Panc1 (cell line): ENCODE results near the gene FYTTD1. TPM values are rescaled to one million over a fixed set of nuclear protein-coding genes. Genes with fewer than 3 reads are reported as not detected.

Experiments
- ATAC-seq: fragments of 200-7000 bp; cut with Tn5 transposase; 2 replicates; pipeline ENCODE4 v1.9.1; 2020; ENCODE audit warnings: mild to moderate bottlenecking, moderate library complexity
- BruUV-seq: library from RNA; stranded (reverse); fragments of 400-500 nt; replicated peaks from 2 replicates; lab custom pipeline; 2021; lab: Mats Ljungman, UMichigan
- CTCF ChIA-PET: fragments of 300-600 bp; sonication (Branson Sonifier 250); formaldehyde crosslinking; loops from one replicate; lab custom pipeline; 2022; ENCODE audit warnings: antibody characterized with exemption; lab: Charles Lee
- POLR2A ChIA-PET: fragments of 300-600 bp; sonication (Branson Sonifier 250); formaldehyde crosslinking; loops from one replicate; lab custom pipeline; 2022; ENCODE audit warnings: antibody characterized with exemption; lab: Charles Lee
- DNase-seq: peaks from one replicate; pipeline ENCODE4 v3.0.0-alpha.2; 2010; ENCODE audit warnings: low read depth, low spot score
- H3K27ac ChIP-seq: 2 replicates; pipeline ENCODE4 v1.5.1; 2011; ENCODE audit warnings: mild to moderate bottlenecking, low read length, inconsistent platforms
- H3K27me3 ChIP-seq: fragments of 200-500 bp; sonication (Bioruptor generic); 2 replicates; pipeline ENCODE4 v1.6.0; 2014; ENCODE audit warnings: low read length, inconsistent platforms; ENCODE audit not compliant: control insufficient read depth, insufficient read depth
- H3K36me3 ChIP-seq: fragments of 200-500 bp; sonication (Bioruptor generic); 2 replicates; pipeline ENCODE4 v1.5.1; 2014; ENCODE audit warnings: inconsistent platforms, mild to moderate bottlenecking, low read length, moderate library complexity; ENCODE audit not compliant: control insufficient read depth, insufficient read depth
- H3K4me1 ChIP-seq: 2 replicates; pipeline ENCODE4 v1.5.1; 2011; ENCODE audit warnings: inconsistent platforms, mild to moderate bottlenecking, low read length, moderate library complexity; ENCODE audit not compliant: control insufficient read depth, insufficient read depth
- H3K4me3 ChIP-seq, 2 experiments: 2 replicates each; pipeline ENCODE4 v1.5.1; 2011 to 2012; ENCODE audit warnings: low read depth in 2 of 2, low read length in 2 of 2, mild to moderate bottlenecking in 2 of 2, inconsistent platforms in 1 of 2, moderate library complexity in 1 of 2
- H3K9me3 ChIP-seq: fragments of 200-500 bp; sonication (Bioruptor generic); 2 replicates; pipeline ENCODE4 v1.5.1; 2014; ENCODE audit warnings: low read depth, mild to moderate bottlenecking, inconsistent platforms, low read length, moderate library complexity; ENCODE audit not compliant: control insufficient read depth, insufficient read depth
- POLR2AphosphoS5 ChIP-seq: IDR thresholded peaks from 2 replicates; pipeline ENCODE4 v1.6.1; 2012; ENCODE audit warnings: mild to moderate bottlenecking, low read depth, low read length, moderate library complexity
- SIN3A ChIP-seq: IDR thresholded peaks from 2 replicates; pipeline ENCODE4 v1.6.1; 2012; ENCODE audit warnings: low read depth, mild to moderate bottlenecking, low read length, moderate library complexity, borderline replicate concordance; ENCODE audit not compliant: insufficient read depth
- TCF7L2 ChIP-seq: IDR thresholded peaks from 2 replicates; pipeline ENCODE4 v1.6.1; 2011; ENCODE audit warnings: mild to moderate bottlenecking, low read depth, low read length, inconsistent platforms
- in situ Hi-C: cut with HindIII; loops from 2 replicates; pipeline ENCODE4 v1.10.0; 2016; ENCODE audit warnings: low sequenced_read_pairs, low pct_unique_long_range_greater_than_20kb
- intact Hi-C: fragments of 100-400 bp; cut with micrococcal nuclease; formaldehyde crosslinking; loops from one replicate; pipeline ENCODE4 v1.10.0; 2022; ENCODE audit not compliant: unreplicated experiment
- total RNA-seq: library from RNA; stranded (reverse); gene quantifications from one replicate; pipeline ENCODE4 v1.2.1, GENCODE V29; 2021; ENCODE audit not compliant: unreplicated experiment
- TF ChIP-seq, protein P1 (sequence below): fragments of 450-650 bp; IDR thresholded peaks from 2 replicates; pipeline ENCODE4 v1.5.1; 2017; ENCODE audit warnings: mild to moderate bottlenecking
- TF ChIP-seq, protein P2 (sequence below), 2 experiments: IDR thresholded peaks; 2 replicates each; pipeline ENCODE4 v1.6.1; 2011 to 2012; ENCODE audit warnings: low read depth in 2 of 2, control low read depth in 1 of 2, low read length in 1 of 2, mild to moderate bottlenecking in 1 of 2, moderate library complexity in 1 of 2; ENCODE audit not compliant: insufficient read depth in 1 of 2

FYTTD1 gene
- total RNA-seq, 1 experiment from 2014 or later, result 77.8 TPM

DNA sequence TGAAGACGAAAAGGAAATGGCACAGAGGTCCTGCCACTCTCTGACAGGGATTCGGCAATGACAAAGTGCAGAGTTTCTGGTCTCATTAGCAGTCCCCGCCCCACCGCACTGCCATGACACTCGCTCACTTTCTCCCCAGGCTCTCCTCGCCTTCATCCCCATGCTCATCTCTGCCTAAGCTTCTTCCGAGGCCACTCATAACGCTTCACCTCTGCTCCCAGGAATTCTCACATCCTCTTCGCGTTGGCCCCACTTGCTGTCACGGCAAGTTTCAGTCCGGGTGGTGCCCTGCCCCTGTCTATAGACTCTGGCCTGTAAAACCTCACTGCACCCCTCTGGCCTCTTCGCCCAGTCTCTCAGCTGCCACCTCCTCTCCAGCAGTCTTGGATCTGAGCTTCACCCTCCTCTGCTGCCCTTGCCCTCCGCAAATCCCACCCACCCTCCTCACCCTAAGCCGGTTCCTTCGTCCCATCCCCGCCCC is 13.6 kb upstream of the FYTTD1 start:
- TF ChIP-seq, protein P1, sequence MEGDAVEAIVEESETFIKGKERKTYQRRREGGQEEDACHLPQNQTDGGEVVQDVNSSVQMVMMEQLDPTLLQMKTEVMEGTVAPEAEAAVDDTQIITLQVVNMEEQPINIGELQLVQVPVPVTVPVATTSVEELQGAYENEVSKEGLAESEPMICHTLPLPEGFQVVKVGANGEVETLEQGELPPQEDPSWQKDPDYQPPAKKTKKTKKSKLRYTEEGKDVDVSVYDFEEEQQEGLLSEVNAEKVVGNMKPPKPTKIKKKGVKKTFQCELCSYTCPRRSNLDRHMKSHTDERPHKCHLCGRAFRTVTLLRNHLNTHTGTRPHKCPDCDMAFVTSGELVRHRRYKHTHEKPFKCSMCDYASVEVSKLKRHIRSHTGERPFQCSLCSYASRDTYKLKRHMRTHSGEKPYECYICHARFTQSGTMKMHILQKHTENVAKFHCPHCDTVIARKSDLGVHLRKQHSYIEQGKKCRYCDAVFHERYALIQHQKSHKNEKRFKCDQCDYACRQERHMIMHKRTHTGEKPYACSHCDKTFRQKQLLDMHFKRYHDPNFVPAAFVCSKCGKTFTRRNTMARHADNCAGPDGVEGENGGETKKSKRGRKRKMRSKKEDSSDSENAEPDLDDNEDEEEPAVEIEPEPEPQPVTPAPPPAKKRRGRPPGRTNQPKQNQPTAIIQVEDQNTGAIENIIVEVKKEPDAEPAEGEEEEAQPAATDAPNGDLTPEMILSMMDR, result no peak
- no peak for TF ChIP-seq POLR2AphosphoS5
- TF ChIP-seq SIN3A, result 0 out of 2 replicates have a peak, but pooled peaks have one; percentile 26
- TF ChIP-seq, protein P2, sequence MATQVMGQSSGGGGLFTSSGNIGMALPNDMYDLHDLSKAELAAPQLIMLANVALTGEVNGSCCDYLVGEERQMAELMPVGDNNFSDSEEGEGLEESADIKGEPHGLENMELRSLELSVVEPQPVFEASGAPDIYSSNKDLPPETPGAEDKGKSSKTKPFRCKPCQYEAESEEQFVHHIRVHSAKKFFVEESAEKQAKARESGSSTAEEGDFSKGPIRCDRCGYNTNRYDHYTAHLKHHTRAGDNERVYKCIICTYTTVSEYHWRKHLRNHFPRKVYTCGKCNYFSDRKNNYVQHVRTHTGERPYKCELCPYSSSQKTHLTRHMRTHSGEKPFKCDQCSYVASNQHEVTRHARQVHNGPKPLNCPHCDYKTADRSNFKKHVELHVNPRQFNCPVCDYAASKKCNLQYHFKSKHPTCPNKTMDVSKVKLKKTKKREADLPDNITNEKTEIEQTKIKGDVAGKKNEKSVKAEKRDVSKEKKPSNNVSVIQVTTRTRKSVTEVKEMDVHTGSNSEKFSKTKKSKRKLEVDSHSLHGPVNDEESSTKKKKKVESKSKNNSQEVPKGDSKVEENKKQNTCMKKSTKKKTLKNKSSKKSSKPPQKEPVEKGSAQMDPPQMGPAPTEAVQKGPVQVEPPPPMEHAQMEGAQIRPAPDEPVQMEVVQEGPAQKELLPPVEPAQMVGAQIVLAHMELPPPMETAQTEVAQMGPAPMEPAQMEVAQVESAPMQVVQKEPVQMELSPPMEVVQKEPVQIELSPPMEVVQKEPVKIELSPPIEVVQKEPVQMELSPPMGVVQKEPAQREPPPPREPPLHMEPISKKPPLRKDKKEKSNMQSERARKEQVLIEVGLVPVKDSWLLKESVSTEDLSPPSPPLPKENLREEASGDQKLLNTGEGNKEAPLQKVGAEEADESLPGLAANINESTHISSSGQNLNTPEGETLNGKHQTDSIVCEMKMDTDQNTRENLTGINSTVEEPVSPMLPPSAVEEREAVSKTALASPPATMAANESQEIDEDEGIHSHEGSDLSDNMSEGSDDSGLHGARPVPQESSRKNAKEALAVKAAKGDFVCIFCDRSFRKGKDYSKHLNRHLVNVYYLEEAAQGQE (IDR thresholded peaks at IDR 0.05; ENCODE audit: insufficient read depth in 1 of 2, low read depth in 2 of 2, low read length in 1 of 2), result no peak
- intact Hi-C loops (no loop called here), in situ Hi-C loops (loop anchor here (10.0 kb wide), 1 partner anchor 141 kb away; no protein-coding TSS in a partner anchor)
- TSS peak; percentile 71 for BruUV-seq
- DNase-seq (no peak), ATAC-seq (peak; percentile 30)
- H3K27me3 ChIP-seq, result no peaks in the 10 kb centered on the region
- POLR2A ChIA-PET, result interaction anchor here (0.7 kb wide), 1 partner anchor 102 kb away, joined by 3 read pairs; no protein-coding TSS in a partner anchor
- peak overlapping the region; percentile 70 for H3K27ac ChIP-seq
- H3K4me3 ChIP-seq, result peak overlapping the region; percentile 67 to 98
- H3K36me3 ChIP-seq, result no peaks in the 10 kb centered on the region
- peaks cover 23% of the 10 kb centered on the region for H3K4me1 ChIP-seq
- no peaks in the 10 kb centered on the region for H3K9me3 ChIP-seq
- CTCF ChIA-PET, result no interaction called here

DNA sequence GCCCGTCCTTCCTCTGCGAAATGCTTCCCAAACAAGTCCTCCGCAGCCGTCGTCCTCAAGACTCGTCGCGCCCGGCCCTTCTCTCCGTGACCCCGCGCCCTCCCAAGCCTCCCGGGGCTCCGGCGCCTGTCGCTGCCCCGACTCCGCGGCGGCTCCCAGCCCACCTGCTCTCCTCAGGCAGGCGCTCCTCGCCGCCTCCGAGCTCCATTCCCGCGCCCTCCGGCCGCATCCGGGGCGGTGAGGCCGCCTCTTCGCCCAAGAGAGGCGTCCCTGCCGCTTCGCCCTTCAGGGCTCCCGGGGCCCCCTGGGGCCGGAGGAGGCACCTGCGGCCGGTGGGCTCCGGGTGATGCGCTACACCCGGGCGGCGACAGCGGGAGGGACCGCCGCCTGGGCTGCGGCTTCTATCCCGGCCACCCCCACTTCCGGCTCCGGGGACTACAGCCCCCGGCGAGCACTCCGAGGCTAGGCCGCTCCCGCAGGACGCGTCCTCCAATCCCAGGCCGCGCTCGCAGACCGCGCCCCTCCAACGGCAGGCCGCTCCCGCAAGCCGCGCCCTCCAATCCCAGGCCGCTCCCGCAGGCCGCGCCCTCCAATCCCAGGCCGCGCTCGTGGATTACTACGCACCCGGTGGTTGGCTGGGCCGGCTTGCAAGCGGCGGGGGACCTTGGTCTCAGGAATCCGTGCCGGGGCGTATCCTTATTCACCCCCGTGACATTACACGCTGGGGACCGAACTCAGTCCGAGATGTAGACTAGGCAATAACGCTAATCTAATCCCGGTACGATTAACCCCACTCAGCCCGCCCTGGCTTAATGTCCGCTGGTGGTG is 13.0 kb upstream of the FYTTD1 start, which contains the start of gene RUBCN:
Gene RUBCN, minus strand, starts transcription at position 414 of the 828 bp plus-strand sequence. Its CDS starts 185 bp downstream, at position 229.
- no TSS peak for BruUV-seq
- DNase-seq (no peak), ATAC-seq (peak; percentile 99)
- intact Hi-C loops, result no loop called here
- Histone ChIP-seq H3K27ac (peak within 1 kb of the TSS; percentile 90), H3K4me1 (peaks cover 23% of the 10 kb centered on the region), H3K9me3 (no peaks in the 10 kb centered on the region), H3K36me3 (no peaks in the 10 kb centered on the region), H3K4me3 (peak within 1 kb of the TSS; percentile 67 to 98), H3K27me3 (no peaks in the 10 kb centered on the region)
- CTCF ChIA-PET, result no interaction called here
- POLR2A ChIA-PET, result interaction anchor here (0.7 kb wide), 1 partner anchor 101 kb away, joined by 3 read pairs; no protein-coding TSS in a partner anchor
- in situ Hi-C loops, result loop anchor here (10.0 kb wide), 1 partner anchor 142 kb away; no protein-coding TSS in a partner anchor
- TF ChIP-seq, protein P1, result no peak
- TF ChIP-seq, protein P2 (IDR thresholded peaks at IDR 0.05; ENCODE audit: insufficient read depth in 1 of 2, low read depth in 2 of 2, low read length in 1 of 2), result no peak
- TF ChIP-seq TCF7L2 (peak; percentile 36; the same call in 1 of the 2 replicates), POLR2AphosphoS5 (peak; percentile 90), SIN3A (peak; percentile 18; the same call in 1 of the 2 replicates)
